Activated T-cell treated with anti-CD3 and anti-CD28 coated beads, Interleukin-2, amount 50 U/mL, for 24 hours (primary cell): ENCODE results near the gene TRDMT1.

Experiments used
- DNase-seq: peaks from one replicate; pipeline ENCODE4 v3.0.0-alpha.2; 2020
- H3K27ac Mint-ChIP-seq: 2 replicates; pipeline ENCODE4 v1.8.0; 2020; ENCODE audit warnings: mild to moderate bottlenecking, mixed read lengths
- H3K27me3 Mint-ChIP-seq: 2 replicates; pipeline ENCODE4 v1.8.0; 2020; ENCODE audit warnings: mixed read lengths
- H3K36me3 Mint-ChIP-seq: 2 replicates; pipeline ENCODE4 v1.8.0; 2020; ENCODE audit warnings: low read depth, mixed read lengths
- H3K4me1 Mint-ChIP-seq: 2 replicates; pipeline ENCODE4 v1.8.0; 2020; ENCODE audit warnings: low read depth, mixed read lengths
- H3K4me3 Mint-ChIP-seq: 2 replicates; pipeline ENCODE4 v1.8.0; 2020; ENCODE audit warnings: mild to moderate bottlenecking, moderate library complexity, mixed read lengths
- H3K9me3 Mint-ChIP-seq: 2 replicates; pipeline ENCODE4 v1.8.0; 2020; ENCODE audit warnings: mixed read lengths

TRDMT1 gene

GRCh38 chr10:17209302-17209701 is 7.8 kb upstream of the TRDMT1 start:
- H3K36me3 Mint-ChIP-seq: no peaks in the 10 kb centered on the region
- no peak overlapping the region for H3K4me3 Mint-ChIP-seq
- H3K27me3 Mint-ChIP-seq: no peaks in the 10 kb centered on the region
- H3K4me1 Mint-ChIP-seq: peaks cover 39% of the 10 kb centered on the region
- DNase-seq: no peak
- no peak overlapping the region for H3K27ac Mint-ChIP-seq
- H3K9me3 Mint-ChIP-seq: no peaks in the 10 kb centered on the region

GRCh38 chr10:17208476-17208875 is 7.0 kb upstream of the TRDMT1 start:
- Mint-ChIP-seq H3K4me3 (no peak overlapping the region), H3K4me1 (peaks cover 42% of the 10 kb centered on the region), H3K27ac (no peak overlapping the region), H3K27me3 (no peaks in the 10 kb centered on the region), H3K36me3 (no peaks in the 10 kb centered on the region), H3K9me3 (no peaks in the 10 kb centered on the region)
- no peak for DNase-seq

- DNase-seq: peak; percentile 44
- H3K36me3 Mint-ChIP-seq: peaks cover 3% of the 10 kb centered on the region
- peaks cover 56% of the 10 kb centered on the region for H3K4me1 Mint-ChIP-seq
- peak overlapping the region; percentile 87 for H3K27ac Mint-ChIP-seq
- H3K4me3 Mint-ChIP-seq: peak overlapping the region; percentile 49
- no peaks in the 10 kb centered on the region for H3K9me3 Mint-ChIP-seq
- no peaks in the 10 kb centered on the region for H3K27me3 Mint-ChIP-seq
These were observed 4.8 kb upstream of the TRDMT1 start for GRCh38 chr10:17206210-17206709.

GRCh38 chr10:17203416-17203815 is 1.9 kb upstream of the TRDMT1 start:
- peaks cover 7% of the 10 kb centered on the region for H3K36me3 Mint-ChIP-seq
- no peaks in the 10 kb centered on the region for H3K9me3 Mint-ChIP-seq
- no peak overlapping the region for H3K27ac Mint-ChIP-seq
- H3K4me1 Mint-ChIP-seq: peaks cover 63% of the 10 kb centered on the region
- H3K27me3 Mint-ChIP-seq: no peaks in the 10 kb centered on the region
- DNase-seq: no peak
- H3K4me3 Mint-ChIP-seq: no peak overlapping the region

- no peak overlapping the region for H3K4me3 Mint-ChIP-seq
- no peak overlapping the region for H3K27ac Mint-ChIP-seq
- H3K27me3 Mint-ChIP-seq: no peaks in the 10 kb centered on the region
These were observed 1.5 kb upstream of the TRDMT1 start for GRCh38 chr10:17202999-17203398.

GRCh38 chr10:17202506-17202905 is 1.0 kb upstream of the TRDMT1 start:
- DNase-seq: no peak
- Mint-ChIP-seq H3K36me3 (peaks cover 7% of the 10 kb centered on the region), H3K4me3 (peak overlapping the region; percentile 23), H3K9me3 (no peaks in the 10 kb centered on the region), H3K27ac (peak overlapping the region; percentile 95), H3K27me3 (no peaks in the 10 kb centered on the region), H3K4me1 (peaks cover 63% of the 10 kb centered on the region)

More at GRCh38 chr10:17202999-17203398, 1.5 kb upstream of the TRDMT1 start:
- peaks cover 64% of the 10 kb centered on the region for H3K4me1 Mint-ChIP-seq
- no peaks in the 10 kb centered on the region for H3K9me3 Mint-ChIP-seq
- DNase-seq: no peak
- peaks cover 7% of the 10 kb centered on the region for H3K36me3 Mint-ChIP-seq

- H3K36me3 Mint-ChIP-seq: peaks cover 7% of the 10 kb centered on the region
- H3K9me3 Mint-ChIP-seq: no peaks in the 10 kb centered on the region
- H3K4me3 Mint-ChIP-seq: peak overlapping the region; percentile 89
- no peak for DNase-seq
- H3K27ac Mint-ChIP-seq: peak overlapping the region; percentile 95
- H3K4me1 Mint-ChIP-seq: peaks cover 56% of the 10 kb centered on the region
- H3K27me3 Mint-ChIP-seq: no peaks in the 10 kb centered on the region
These were observed 283 bp upstream of the TRDMT1 start for GRCh38 chr10:17201794-17202116.

GRCh38 chr10:17200001-17200911 is 1.2 kb downstream of the TRDMT1 start:
- H3K4me1 Mint-ChIP-seq: peaks cover 46% of the 10 kb centered on the region
- peak overlapping the region; percentile 89 for H3K4me3 Mint-ChIP-seq

GRCh38 chr10:17199351-17199804 is 2.1 kb downstream of the TRDMT1 start:
- Mint-ChIP-seq H3K27ac (no peak overlapping the region), H3K27me3 (no peaks in the 10 kb centered on the region), H3K4me3 (peak overlapping the region; percentile 6), H3K9me3 (no peaks in the 10 kb centered on the region), H3K36me3 (peaks cover 7% of the 10 kb centered on the region), H3K4me1 (peaks cover 40% of the 10 kb centered on the region)
- no peak for DNase-seq

More at GRCh38 chr10:17200001-17200911, 1.2 kb downstream of the TRDMT1 start:
- Mint-ChIP-seq H3K27me3 (no peaks in the 10 kb centered on the region), H3K27ac (peak overlapping the region; percentile 95), H3K9me3 (no peaks in the 10 kb centered on the region), H3K36me3 (peaks cover 7% of the 10 kb centered on the region)
- DNase-seq: no peak

- Mint-ChIP-seq H3K27ac (no peak overlapping the region), H3K4me1 (peaks cover 25% of the 10 kb centered on the region), H3K27me3 (no peaks in the 10 kb centered on the region), H3K4me3 (no peak overlapping the region), H3K9me3 (no peaks in the 10 kb centered on the region), H3K36me3 (peaks cover 5% of the 10 kb centered on the region)
- no peak for DNase-seq
These were observed 4.9 kb downstream of the TRDMT1 start for GRCh38 chr10:17196573-17196972.

- no peak overlapping the region for H3K4me3 Mint-ChIP-seq
- H3K27me3 Mint-ChIP-seq: no peaks in the 10 kb centered on the region
- no peak overlapping the region for H3K27ac Mint-ChIP-seq
- H3K9me3 Mint-ChIP-seq: no peaks in the 10 kb centered on the region
- H3K4me1 Mint-ChIP-seq: peaks cover 22% of the 10 kb centered on the region
- no peak for DNase-seq
- H3K36me3 Mint-ChIP-seq: peaks cover 3% of the 10 kb centered on the region
These were observed 5.4 kb downstream of the TRDMT1 start for GRCh38 chr10:17196045-17196444.

GRCh38 chr10:17195083-17195482 is 6.4 kb downstream of the TRDMT1 start:
- no peak overlapping the region for H3K4me3 Mint-ChIP-seq
- no peaks in the 10 kb centered on the region for H3K27me3 Mint-ChIP-seq
- H3K36me3 Mint-ChIP-seq: no peaks in the 10 kb centered on the region
- peaks cover 23% of the 10 kb centered on the region for H3K4me1 Mint-ChIP-seq
- no peak overlapping the region for H3K27ac Mint-ChIP-seq
- no peak for DNase-seq
- no peaks in the 10 kb centered on the region for H3K9me3 Mint-ChIP-seq

GRCh38 chr10:17190602-17191001 is 10.9 kb downstream of the TRDMT1 start:
- Mint-ChIP-seq H3K4me1 (peaks cover 12% of the 10 kb centered on the region), H3K9me3 (no peaks in the 10 kb centered on the region), H3K27ac (no peak overlapping the region), H3K36me3 (no peaks in the 10 kb centered on the region), H3K27me3 (no peaks in the 10 kb centered on the region), H3K4me3 (no peak overlapping the region)
- no peak for DNase-seq

GRCh38 chr10:17188644-17189172 is 12.8 kb downstream of the TRDMT1 start:
- H3K27ac Mint-ChIP-seq: no peak overlapping the region
- H3K4me1 Mint-ChIP-seq: peaks cover 9% of the 10 kb centered on the region
- no peaks in the 10 kb centered on the region for H3K9me3 Mint-ChIP-seq
- DNase-seq: no peak
- no peaks in the 10 kb centered on the region for H3K36me3 Mint-ChIP-seq
- no peak overlapping the region for H3K4me3 Mint-ChIP-seq
- no peaks in the 10 kb centered on the region for H3K27me3 Mint-ChIP-seq

- DNase-seq: no peak
- Mint-ChIP-seq H3K4me3 (no peak overlapping the region), H3K27me3 (no peaks in the 10 kb centered on the region), H3K4me1 (peaks cover 12% of the 10 kb centered on the region), H3K27ac (no peak overlapping the region), H3K36me3 (no peaks in the 10 kb centered on the region), H3K9me3 (no peaks in the 10 kb centered on the region)
These were observed 15.6 kb downstream of the TRDMT1 start for GRCh38 chr10:17185873-17186272.
